ENCODE results near the gene PRRX1. TPM values are rescaled to one million over a fixed set of nuclear protein-coding genes. Genes with fewer than 3 reads are reported as not detected.
A peak's percentile ranks its signal among the peaks of the same experiment; 100 is the strongest.

Gene PRRX1
- total RNA-seq, 1 donor from 2014 or later, result 74.7 TPM

GRCh38 chr1:170665629-170666028 lies 1.7 kb downstream of the PRRX1 start:
- no peaks in the 10 kb centered on the region for H3K36me3 ChIP-seq
- H3K4me1 ChIP-seq, result peaks cover 49% of the 10 kb centered on the region
- peak overlapping the region; percentile 92 for H3K27ac ChIP-seq (replicated peaks)
- no peaks in the 10 kb centered on the region for H3K9me3 ChIP-seq (replicated peaks)
- TF ChIP-seq, protein P1, sequence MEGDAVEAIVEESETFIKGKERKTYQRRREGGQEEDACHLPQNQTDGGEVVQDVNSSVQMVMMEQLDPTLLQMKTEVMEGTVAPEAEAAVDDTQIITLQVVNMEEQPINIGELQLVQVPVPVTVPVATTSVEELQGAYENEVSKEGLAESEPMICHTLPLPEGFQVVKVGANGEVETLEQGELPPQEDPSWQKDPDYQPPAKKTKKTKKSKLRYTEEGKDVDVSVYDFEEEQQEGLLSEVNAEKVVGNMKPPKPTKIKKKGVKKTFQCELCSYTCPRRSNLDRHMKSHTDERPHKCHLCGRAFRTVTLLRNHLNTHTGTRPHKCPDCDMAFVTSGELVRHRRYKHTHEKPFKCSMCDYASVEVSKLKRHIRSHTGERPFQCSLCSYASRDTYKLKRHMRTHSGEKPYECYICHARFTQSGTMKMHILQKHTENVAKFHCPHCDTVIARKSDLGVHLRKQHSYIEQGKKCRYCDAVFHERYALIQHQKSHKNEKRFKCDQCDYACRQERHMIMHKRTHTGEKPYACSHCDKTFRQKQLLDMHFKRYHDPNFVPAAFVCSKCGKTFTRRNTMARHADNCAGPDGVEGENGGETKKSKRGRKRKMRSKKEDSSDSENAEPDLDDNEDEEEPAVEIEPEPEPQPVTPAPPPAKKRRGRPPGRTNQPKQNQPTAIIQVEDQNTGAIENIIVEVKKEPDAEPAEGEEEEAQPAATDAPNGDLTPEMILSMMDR (IDR thresholded peaks at IDR 0.05; ENCODE audit: borderline replicate concordance), result no peak
- peaks cover 94% of the 10 kb centered on the region for H3K27me3 ChIP-seq (ENCODE audit: low read depth)
- intact Hi-C loops (cut with micrococcal nuclease), result no loop called here
- DNase-seq, result no peak
- H3K4me3 ChIP-seq, result peak overlapping the region; percentile 82

DNA sequence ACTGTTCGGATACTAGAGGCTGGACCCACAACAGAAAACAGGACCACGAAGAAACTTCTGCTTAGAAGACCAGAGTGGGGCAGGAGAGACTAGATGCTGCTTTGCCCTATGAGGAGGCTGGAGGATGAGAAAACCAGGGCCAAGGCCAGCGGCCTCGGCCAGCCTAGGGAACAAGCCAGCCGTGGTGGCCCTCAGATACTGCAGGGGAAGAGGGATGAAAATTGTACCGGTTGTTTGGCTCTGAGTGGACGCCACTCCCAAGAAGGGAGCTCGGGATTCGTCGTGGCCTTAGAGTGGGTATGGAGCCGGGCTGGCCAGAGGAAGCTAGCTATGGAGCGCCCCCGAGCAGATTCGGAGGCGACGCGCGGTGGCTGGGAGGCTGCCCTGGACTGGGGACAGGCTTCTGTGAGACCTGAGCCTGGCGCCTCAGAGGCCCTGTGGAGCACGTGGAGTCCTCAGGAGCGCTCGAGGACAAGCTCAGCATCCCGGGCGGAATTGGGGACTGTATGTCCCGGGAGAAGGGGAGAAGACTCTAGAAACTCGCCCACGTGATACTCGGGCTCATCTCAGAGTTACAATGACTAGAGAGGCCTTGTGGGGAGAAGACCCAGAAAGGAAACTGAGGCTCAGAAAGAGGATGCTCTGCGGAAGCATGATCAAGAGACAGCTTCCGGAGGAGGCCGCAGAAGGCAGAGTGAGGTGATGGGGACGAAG lies 2.8 kb downstream of the PRRX1 start:
- intact Hi-C loops (cut with micrococcal nuclease), result no loop called here
- H3K36me3 ChIP-seq, result no peaks in the 10 kb centered on the region
- peaks cover 95% of the 10 kb centered on the region for H3K27me3 ChIP-seq (ENCODE audit: low read depth)
- TF ChIP-seq, protein P1 (IDR thresholded peaks at IDR 0.05; ENCODE audit: borderline replicate concordance), result no peak
- H3K9me3 ChIP-seq (replicated peaks), result no peaks in the 10 kb centered on the region
- H3K27ac ChIP-seq (replicated peaks), result peak overlapping the region; percentile 92
- H3K4me3 ChIP-seq, result peak overlapping the region; percentile 82
- peaks cover 51% of the 10 kb centered on the region for H3K4me1 ChIP-seq
- no peak for DNase-seq

- DNase-seq, result no peak
- H3K4me3 ChIP-seq, result peak overlapping the region; percentile 28
- H3K27ac ChIP-seq (replicated peaks), result peak overlapping the region; percentile 92
Measured at GRCh38 chr1:170668209-170669106, 4.5 kb downstream of the PRRX1 start.

DNA sequence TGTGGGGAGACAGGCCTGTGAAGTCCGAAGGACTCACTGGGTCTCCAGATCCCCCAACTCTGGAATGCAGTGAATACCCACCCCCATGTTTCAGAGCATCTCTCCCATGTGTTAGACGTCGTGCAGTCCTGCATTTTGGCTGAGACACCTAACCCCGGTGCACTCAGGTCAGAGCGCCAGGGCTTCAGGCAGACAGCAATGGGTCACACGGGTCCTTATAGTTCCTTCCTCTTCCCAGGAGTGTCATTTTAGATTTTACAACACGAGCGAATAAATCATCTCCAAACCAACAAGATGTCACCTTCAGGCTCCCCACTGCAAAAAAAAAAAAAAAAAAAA lies 5.1 kb downstream of the PRRX1 start:
- no peak for DNase-seq
- Histone ChIP-seq H3K9me3 (replicated peaks) (no peaks in the 10 kb centered on the region), H3K4me3 (peak overlapping the region; percentile 28), H3K4me1 (peaks cover 44% of the 10 kb centered on the region), H3K27me3 (ENCODE audit: low read depth) (peaks cover 76% of the 10 kb centered on the region), H3K36me3 (no peaks in the 10 kb centered on the region), H3K27ac (replicated peaks) (peak overlapping the region; percentile 92)
- TF ChIP-seq, protein P1 (IDR thresholded peaks at IDR 0.05; ENCODE audit: borderline replicate concordance), result no peak
- intact Hi-C loops (cut with micrococcal nuclease), result no loop called here

More at GRCh38 chr1:170668209-170669106, 4.5 kb downstream of the PRRX1 start:
- TF ChIP-seq, protein P1 (IDR thresholded peaks at IDR 0.05; ENCODE audit: borderline replicate concordance), result no peak
- Histone ChIP-seq H3K9me3 (replicated peaks) (no peaks in the 10 kb centered on the region), H3K4me1 (peaks cover 47% of the 10 kb centered on the region), H3K36me3 (no peaks in the 10 kb centered on the region), H3K27me3 (ENCODE audit: low read depth) (peaks cover 81% of the 10 kb centered on the region)
- intact Hi-C loops (cut with micrococcal nuclease), result no loop called here

GRCh38 chr1:170669586-170670530 lies 5.9 kb downstream of the PRRX1 start:
- DNase-seq, result no peak
- Histone ChIP-seq H3K4me3 (no peak overlapping the region), H3K27me3 (ENCODE audit: low read depth) (peaks cover 68% of the 10 kb centered on the region), H3K4me1 (peaks cover 38% of the 10 kb centered on the region), H3K27ac (replicated peaks) (no peak overlapping the region), H3K36me3 (no peaks in the 10 kb centered on the region), H3K9me3 (replicated peaks) (no peaks in the 10 kb centered on the region)
- intact Hi-C loops (cut with micrococcal nuclease), result no loop called here
- TF ChIP-seq, protein P1 (IDR thresholded peaks at IDR 0.05; ENCODE audit: borderline replicate concordance), result no peak
